NCI-H2227 (cell line): ENCODE measurements around the gene SEPTIN12.
"Not testable (repeated sequence)": the region's sequence is repeated elsewhere in the genome, so short reads cannot be mapped to it uniquely, and the experiment has no call there.

Source experiments
- DNase-seq: peaks from one replicate; lab custom pipeline; 2025; ENCODE audit not compliant: unreplicated experiment; lab: John Stamatoyannopoulos, UW

The SEPTIN12 gene

DNA sequence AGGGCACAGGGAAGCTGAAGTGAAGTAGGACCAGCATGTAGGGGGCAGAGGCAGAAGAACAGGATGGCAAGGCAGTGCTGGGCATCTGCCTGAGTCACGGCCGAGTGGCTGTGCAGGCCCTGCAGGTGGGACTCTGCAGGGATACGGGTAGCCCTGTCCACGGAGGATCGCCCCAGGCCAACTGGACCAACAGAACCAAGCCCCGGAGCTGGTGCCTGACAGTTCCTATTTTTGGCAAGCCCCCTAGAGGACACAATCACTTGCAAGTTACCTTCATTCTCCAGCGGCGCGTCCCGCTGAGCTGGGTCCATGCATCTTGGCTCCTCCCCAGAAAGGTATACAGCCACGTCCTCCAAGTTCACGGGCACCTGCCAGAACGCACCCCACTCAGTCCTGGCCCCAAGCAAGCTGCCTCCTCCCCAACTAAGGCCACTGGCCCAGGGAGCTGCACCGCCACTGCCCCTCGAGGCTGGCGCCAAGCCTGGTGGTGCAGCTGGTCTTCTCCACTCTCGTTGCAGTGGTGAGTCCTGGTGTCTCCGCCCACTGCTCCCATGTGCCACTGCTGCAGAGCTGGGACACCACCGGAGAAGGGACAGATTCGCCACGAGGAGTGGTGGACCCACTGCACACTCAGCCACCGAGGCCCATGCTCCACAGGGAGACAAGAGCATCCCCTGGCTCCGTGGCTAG, 27.8 kb downstream of the SEPTIN12 start:
- no peak for DNase-seq

- no peak for DNase-seq
These were observed 32.5 kb downstream of the SEPTIN12 start for GRCh38 chr16:4755687-4756086.

DNA sequence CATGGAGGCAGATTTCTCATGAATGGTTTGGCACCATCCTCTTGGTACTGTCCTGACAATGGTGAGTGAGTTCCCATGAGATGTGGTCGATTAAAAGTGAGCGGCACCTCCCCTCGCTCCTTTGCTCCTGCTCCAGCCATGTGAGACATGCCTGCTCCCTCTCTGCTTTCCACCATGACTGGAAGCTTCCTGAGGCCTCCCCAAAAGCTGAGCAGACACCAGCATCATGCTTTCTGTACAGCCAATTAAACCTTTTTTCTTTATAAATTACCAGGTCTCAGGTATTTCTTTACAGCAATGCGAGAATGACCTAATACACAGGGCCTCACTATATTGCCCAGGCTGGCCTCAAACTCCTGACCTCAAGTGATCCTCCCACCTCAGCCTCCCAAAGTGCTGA, 33.3 kb downstream of the SEPTIN12 start:
- DNase-seq, result no peak

DNA sequence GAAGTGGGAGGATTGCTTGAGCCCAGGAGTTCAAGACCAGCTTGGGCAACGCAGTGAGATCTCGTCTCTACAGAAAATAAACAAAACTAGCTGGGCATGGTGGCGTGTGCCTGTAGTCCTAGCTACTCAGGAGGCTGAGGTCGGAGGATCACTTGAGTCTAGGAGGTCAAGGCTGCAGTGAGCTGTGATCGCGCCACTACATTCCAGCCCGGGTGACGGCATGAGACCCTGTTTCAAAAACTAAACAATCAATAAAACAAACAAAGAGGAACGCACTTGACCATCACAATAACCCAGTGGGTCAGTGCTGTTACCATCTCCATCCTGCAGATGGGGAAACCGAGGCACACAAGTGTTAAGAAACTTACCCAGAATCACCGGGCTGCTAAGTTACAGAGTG, 34.9 kb downstream of the SEPTIN12 start:
- DNase-seq, result no peak

DNA sequence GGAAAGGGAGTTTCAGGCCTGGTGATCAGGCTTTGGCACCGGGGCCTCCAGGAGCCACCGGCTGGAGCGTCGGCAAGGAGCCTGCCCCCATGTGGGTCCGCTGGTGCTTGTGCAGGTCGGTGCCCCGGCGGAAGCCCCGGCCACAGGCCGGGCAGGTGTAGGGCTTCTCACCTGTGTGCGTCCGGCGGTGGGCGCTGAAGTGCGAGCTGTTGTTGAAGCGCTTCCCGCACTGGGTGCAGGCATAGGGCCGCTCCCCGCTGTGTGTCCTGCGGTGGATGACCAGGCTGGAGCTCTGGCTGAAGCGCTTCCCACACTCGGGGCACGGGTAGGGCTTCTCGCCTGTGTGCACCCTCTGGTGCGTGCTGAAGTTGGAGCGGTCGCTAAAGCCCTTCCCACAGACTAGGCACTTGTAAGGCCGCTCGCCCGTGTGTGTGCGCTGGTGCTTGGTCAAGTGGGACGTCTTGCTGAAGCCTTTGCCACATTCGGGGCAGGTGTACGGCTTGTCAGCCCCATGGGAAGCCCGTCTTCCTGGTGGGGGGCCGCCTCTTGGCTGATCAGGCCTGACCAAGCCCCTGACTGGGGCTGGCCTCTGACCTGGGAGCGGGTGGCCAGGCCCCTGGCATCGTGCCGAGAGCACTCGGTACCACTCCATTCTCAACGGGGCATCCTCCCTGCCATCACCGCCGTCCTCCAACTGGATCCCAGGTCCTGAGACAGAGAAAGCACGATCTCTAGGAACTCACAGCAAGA, 35.6 kb downstream of the SEPTIN12 start:
- DNase-seq, result no peak

- DNase-seq, result no peak
These were observed 37.2 kb downstream of the SEPTIN12 start for GRCh38 chr16:4750896-4751295.

DNA sequence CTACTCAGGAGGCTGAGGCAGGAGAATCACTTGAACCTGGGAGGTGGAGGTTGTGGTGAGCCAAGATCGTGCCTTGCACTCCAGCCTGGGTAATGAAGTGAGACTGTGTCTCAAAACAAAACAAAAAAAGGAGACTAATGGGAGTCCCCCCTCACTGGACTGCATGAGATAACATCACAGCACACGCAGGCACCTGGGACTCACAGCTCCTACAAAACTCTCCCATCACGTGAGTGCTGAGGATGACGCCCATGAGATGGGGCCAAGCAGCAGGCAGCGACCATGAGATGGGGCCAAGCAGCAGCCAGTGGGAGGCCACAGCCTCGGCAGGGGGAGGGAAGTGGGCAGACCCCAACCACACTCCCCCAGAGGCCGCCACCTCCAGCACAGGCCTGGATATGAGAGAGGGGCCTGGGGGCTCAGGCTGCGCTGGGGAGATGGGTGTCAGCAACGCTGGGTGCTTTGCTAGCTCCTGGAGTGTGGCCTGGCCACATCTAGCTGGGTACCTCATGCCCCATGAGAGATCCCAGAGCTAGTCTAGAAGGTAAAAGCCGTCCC, 38.4 kb downstream of the SEPTIN12 start:
- DNase-seq, result no peak

DNA sequence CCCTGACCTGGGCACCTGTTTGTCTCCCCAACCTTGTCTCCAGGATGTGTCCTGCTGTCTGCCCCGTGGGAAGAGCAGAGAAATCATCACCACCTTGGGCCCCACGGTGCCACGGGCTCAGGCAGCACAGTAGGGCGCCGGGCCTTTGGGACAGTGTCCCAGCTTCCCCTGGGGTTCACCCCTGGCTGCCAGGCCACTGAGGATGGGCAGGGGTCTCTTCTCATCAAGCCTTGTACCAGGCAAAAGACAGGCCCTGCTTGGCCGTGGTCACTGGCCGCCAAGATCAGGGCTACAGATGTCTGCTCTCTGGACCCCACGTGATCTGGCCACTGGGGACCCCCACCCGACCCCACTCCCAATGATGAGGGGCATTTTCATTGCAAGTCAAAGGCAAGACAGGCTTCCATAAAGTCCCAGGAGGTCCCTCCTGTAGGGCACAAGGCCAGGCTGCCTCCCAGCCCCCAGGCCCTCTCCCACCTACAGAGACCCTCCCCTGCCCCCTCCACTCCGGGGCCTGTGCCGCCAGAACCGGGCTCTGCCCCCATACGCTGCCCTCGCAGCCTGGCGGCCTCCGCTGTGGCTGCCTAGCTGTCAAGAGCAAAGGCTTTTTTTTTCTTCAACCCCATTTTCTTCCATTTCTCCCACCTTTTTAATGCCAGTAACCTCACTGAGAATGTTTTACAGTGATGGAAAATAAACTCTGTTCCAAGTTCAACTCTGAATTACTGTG, 39.3 kb downstream of the SEPTIN12 start:
- DNase-seq, result no peak

GRCh38 chr16:4747906-4748681, 40.1 kb downstream of the SEPTIN12 start:
- DNase-seq, result no peak

DNA sequence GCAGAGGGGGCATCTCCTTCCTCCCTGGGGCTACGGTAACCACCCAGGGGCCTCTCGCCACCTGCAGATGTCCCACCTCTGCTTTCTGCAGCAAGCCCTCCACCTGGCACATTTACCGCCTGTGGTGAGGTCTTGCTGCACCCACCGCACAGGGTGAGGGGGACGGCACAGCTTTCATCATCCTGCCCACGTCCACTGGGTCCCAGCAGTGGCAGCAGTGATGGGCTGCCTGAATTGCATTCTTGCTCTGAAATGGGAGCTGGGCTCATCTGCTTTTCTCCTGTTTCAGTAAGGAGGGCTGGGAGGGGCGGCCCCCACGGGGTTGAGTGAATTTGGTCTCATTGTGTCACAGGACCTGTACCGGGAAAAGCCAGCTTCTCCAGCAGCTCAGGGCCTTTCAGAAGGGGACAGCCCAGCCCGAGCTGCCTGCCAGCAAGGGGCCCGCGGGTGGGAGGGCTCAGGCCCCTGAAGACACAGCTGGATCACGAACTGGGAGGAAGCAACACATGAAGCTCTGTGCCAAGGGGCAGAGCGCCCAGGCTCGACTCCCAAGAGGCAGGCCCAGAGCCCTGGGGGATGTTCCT, 41.1 kb downstream of the SEPTIN12 start:
- DNase-seq, result no peak

DNA sequence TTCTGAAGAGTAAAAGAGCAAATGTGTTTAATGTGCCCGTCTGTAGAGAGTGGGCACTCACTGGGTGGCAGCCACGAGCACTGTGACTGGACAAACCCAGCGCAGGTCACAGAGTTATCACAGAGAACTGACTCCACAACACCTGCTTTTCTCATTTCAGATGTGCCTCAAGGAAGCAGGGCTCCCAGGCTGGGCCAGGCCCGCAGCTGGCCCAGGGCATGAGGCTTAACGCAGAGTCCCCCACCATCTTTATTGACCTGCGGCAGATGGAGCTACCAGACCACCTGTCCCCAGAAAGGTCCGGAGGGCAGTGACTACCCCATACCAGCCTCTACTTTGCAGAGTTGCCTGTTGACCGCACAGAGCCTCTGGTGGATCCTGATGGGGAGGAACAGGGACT, 41.9 kb downstream of the SEPTIN12 start:
- DNase-seq, result no peak

DNA sequence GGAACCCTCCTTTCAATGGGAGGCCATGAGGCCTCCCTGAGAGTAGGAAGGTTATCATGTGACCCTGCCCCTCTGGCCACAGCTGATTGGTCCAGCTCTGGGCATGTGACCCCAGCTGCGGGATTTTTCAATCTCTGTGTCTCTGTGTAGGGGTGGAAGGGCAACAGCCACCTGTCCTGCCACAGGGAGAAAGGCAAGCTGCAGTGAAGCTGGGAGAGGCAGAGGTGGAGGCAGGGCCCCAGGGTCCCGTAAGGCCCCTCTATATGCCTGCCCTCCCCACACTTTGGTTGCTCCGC, 42.9 kb downstream of the SEPTIN12 start:
- DNase-seq, result no peak

DNA sequence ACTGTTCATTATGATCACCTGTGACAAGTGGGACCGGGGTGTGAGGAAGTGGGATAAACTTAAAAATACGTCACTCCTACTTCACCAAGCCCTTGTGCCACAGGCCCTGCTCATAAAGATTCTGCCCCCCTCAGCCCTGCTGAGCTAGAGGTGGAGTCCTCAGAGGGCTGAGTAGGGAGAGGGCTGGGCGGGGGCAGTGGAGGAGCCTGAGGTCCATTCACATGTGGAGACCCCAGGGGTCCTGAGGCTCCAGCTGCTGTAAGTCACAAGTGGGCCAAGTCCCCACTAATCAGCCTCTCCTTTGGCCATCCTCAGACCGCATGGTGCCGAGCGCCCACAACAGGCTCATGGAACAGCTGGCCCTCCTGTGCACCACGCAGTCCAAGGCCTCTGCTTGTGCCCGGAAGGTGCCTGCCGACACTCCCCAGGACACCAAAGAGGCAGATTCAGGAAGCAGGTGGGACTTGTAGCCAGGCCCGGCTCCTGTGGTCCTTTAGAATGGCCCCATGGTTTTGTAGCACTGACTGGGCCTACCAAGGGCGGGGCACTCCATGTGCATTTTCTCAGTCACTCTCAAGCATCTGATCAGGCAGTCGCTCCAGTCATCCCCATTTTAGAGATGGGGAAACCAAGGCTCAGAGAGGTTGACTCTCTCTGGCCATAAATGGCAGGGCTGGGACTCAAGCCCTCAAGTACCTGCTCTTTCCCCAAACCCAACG, 43.4 kb downstream of the SEPTIN12 start:
- DNase-seq, result no peak

DNA sequence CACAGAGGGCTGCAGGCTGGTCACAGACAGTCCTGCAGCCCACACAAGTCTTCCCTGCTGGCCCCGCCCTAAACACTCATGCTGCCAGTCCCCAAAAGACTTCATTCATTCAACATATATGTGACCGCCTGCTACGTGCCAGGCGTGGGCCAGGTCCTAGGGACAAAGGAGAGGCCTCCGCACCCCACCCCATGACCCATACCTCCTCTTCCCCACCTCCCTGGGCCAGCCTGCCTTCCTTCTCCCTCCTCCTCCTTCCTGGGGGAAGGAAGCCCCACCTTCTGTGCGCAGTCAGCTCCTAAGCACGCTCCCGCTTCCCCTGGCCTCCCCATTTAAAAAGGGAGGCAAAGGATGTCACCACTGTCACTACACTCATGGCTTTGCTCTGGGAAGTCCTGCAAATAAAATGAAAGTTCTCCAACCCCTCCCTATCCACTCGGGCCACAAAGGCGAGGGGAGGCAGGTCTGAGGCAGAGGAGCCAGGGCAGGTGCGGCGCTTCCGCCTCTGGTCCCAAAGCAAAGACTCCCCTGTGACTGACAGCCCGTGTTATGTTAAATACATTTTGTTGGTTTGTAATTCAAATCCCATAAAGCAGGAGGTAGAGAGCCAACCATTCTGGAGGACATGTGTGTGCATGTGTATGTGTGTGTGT, 44.8 kb downstream of the SEPTIN12 start:
- no peak for DNase-seq

GRCh38 chr16:4738370-4738769, 49.8 kb downstream of the SEPTIN12 start:
- DNase-seq, result not testable (repeated sequence)

GRCh38 chr16:4737545-4737944, 50.6 kb downstream of the SEPTIN12 start:
- DNase-seq, result no peak

- DNase-seq, result no peak
These were observed 51.6 kb downstream of the SEPTIN12 start for GRCh38 chr16:4736546-4736945.

- peak; percentile 93 for DNase-seq
These were observed 53.2 kb downstream of the SEPTIN12 start for GRCh38 chr16:4734730-4735535.
